Measurements from ENCODE around the gene SPAG9.

SPAG9 gene

GRCh38 chr17:50934672-50935220 lies 185.9 kb downstream of the SPAG9 start:
- H3K27ac ChIP-seq = peak overlapping the region; percentile 66
- H3K4me1 ChIP-seq = peaks cover 50% of the 10 kb centered on the region

GRCh38 chr17:50934161-50934560 lies 186.5 kb downstream of the SPAG9 start:
- Histone ChIP-seq H3K4me2 (peak overlapping the region; percentile 76), H3K4me3 (no peak overlapping the region), H3K36me3 (no peaks in the 10 kb centered on the region), H4K20me1 (no peaks in the 10 kb centered on the region), H3K27me3 (no peaks in the 10 kb centered on the region), H3K4me1 (peaks cover 56% of the 10 kb centered on the region), H3K9ac (no peak overlapping the region), H3K27ac (no peak overlapping the region), H3K9me3 (no peaks in the 10 kb centered on the region)
- TF ChIP-seq Cebpa-rat (IDR thresholded peaks at IDR 0.05) = no peak

More at GRCh38 chr17:50934672-50935220, 185.9 kb downstream of the SPAG9 start:
- H3K9me3 ChIP-seq = no peaks in the 10 kb centered on the region
- no peaks in the 10 kb centered on the region for H4K20me1 ChIP-seq
- H3K4me3 ChIP-seq = no peak overlapping the region
- H3K9ac ChIP-seq = no peak overlapping the region
- TF ChIP-seq Cebpa-rat (IDR thresholded peaks at IDR 0.05) = no peak
- H3K27me3 ChIP-seq = no peaks in the 10 kb centered on the region
- H3K36me3 ChIP-seq = no peaks in the 10 kb centered on the region
- H3K4me2 ChIP-seq = peak overlapping the region; percentile 76

- peak overlapping the region; percentile 59 for H3K4me3 ChIP-seq
- H3K9me3 ChIP-seq = no peaks in the 10 kb centered on the region
- H3K27me3 ChIP-seq = no peaks in the 10 kb centered on the region
- peak overlapping the region; percentile 88 for H3K4me2 ChIP-seq
- H3K4me1 ChIP-seq = peaks cover 65% of the 10 kb centered on the region
- no peaks in the 10 kb centered on the region for H3K36me3 ChIP-seq
- peak overlapping the region; percentile 85 for H3K27ac ChIP-seq
- no peak for TF ChIP-seq Cebpa-rat (IDR thresholded peaks at IDR 0.05)
- no peaks in the 10 kb centered on the region for H4K20me1 ChIP-seq
- H3K9ac ChIP-seq = peak overlapping the region; percentile 77
Observed at GRCh38 chr17:50931144-50931908, 189.3 kb downstream of the SPAG9 start.

GRCh38 chr17:50928646-50929045 lies 192.0 kb downstream of the SPAG9 start:
- Histone ChIP-seq H3K9me3 (no peaks in the 10 kb centered on the region), H3K27ac (no peak overlapping the region), H3K4me3 (no peak overlapping the region), H3K9ac (no peak overlapping the region), H3K4me2 (no peak overlapping the region), H4K20me1 (no peaks in the 10 kb centered on the region), H3K4me1 (peaks cover 48% of the 10 kb centered on the region), H3K27me3 (no peaks in the 10 kb centered on the region), H3K36me3 (no peaks in the 10 kb centered on the region)
- no peak for TF ChIP-seq Cebpa-rat (IDR thresholded peaks at IDR 0.05)

GRCh38 chr17:50927287-50927686 lies 193.4 kb downstream of the SPAG9 start:
- Histone ChIP-seq H3K9ac (no peak overlapping the region), H3K9me3 (no peaks in the 10 kb centered on the region), H3K27ac (no peak overlapping the region), H3K36me3 (no peaks in the 10 kb centered on the region), H3K4me1 (peaks cover 43% of the 10 kb centered on the region), H3K27me3 (no peaks in the 10 kb centered on the region), H3K4me2 (no peak overlapping the region), H3K4me3 (no peak overlapping the region), H4K20me1 (no peaks in the 10 kb centered on the region)
- no peak for TF ChIP-seq Cebpa-rat (IDR thresholded peaks at IDR 0.05)

- peaks cover 36% of the 10 kb centered on the region for H3K4me1 ChIP-seq
Observed at GRCh38 chr17:50926523-50926922, 194.1 kb downstream of the SPAG9 start.

GRCh38 chr17:50925296-50925891 lies 195.3 kb downstream of the SPAG9 start:
- H3K4me3 ChIP-seq = no peak overlapping the region
- no peaks in the 10 kb centered on the region for H3K9me3 ChIP-seq
- no peaks in the 10 kb centered on the region for H3K36me3 ChIP-seq
- no peaks in the 10 kb centered on the region for H4K20me1 ChIP-seq
- TF ChIP-seq Cebpa-rat (IDR thresholded peaks at IDR 0.05) = no peak
- peaks cover 36% of the 10 kb centered on the region for H3K4me1 ChIP-seq
- no peak overlapping the region for H3K9ac ChIP-seq
- no peaks in the 10 kb centered on the region for H3K27me3 ChIP-seq
- H3K27ac ChIP-seq = no peak overlapping the region
- H3K4me2 ChIP-seq = no peak overlapping the region

More at GRCh38 chr17:50926523-50926922, 194.1 kb downstream of the SPAG9 start:
- Histone ChIP-seq H4K20me1 (no peaks in the 10 kb centered on the region), H3K4me3 (no peak overlapping the region), H3K27me3 (no peaks in the 10 kb centered on the region), H3K9ac (no peak overlapping the region), H3K27ac (no peak overlapping the region), H3K4me2 (peak overlapping the region; percentile 16; the same call in 1 of the 2 replicates), H3K36me3 (no peaks in the 10 kb centered on the region), H3K9me3 (no peaks in the 10 kb centered on the region)
- TF ChIP-seq Cebpa-rat (IDR thresholded peaks at IDR 0.05) = no peak

GRCh38 chr17:50924800-50925199 lies 195.9 kb downstream of the SPAG9 start:
- Histone ChIP-seq H3K27ac (no peak overlapping the region), H3K4me1 (peaks cover 35% of the 10 kb centered on the region), H3K36me3 (no peaks in the 10 kb centered on the region), H3K4me3 (no peak overlapping the region), H4K20me1 (no peaks in the 10 kb centered on the region), H3K9ac (no peak overlapping the region), H3K9me3 (no peaks in the 10 kb centered on the region), H3K4me2 (no peak overlapping the region), H3K27me3 (no peaks in the 10 kb centered on the region)
- TF ChIP-seq Cebpa-rat (IDR thresholded peaks at IDR 0.05) = no peak

- Histone ChIP-seq H4K20me1 (no peaks in the 10 kb centered on the region), H3K9ac (no peak overlapping the region), H3K4me1 (peaks cover 35% of the 10 kb centered on the region), H3K4me3 (no peak overlapping the region), H3K4me2 (no peak overlapping the region), H3K27me3 (no peaks in the 10 kb centered on the region), H3K9me3 (no peaks in the 10 kb centered on the region), H3K36me3 (no peaks in the 10 kb centered on the region), H3K27ac (no peak overlapping the region)
- TF ChIP-seq Cebpa-rat (IDR thresholded peaks at IDR 0.05) = no peak
Observed at GRCh38 chr17:50924300-50924699, 196.4 kb downstream of the SPAG9 start.

- no peaks in the 10 kb centered on the region for H3K36me3 ChIP-seq
- H3K27ac ChIP-seq = no peak overlapping the region
- peaks cover 36% of the 10 kb centered on the region for H3K4me1 ChIP-seq
Observed at GRCh38 chr17:50923611-50924010, 197.1 kb downstream of the SPAG9 start.

More at GRCh38 chr17:50923611-50924010, 197.1 kb downstream of the SPAG9 start:
- Histone ChIP-seq H4K20me1 (no peaks in the 10 kb centered on the region), H3K27me3 (no peaks in the 10 kb centered on the region), H3K9me3 (no peaks in the 10 kb centered on the region), H3K9ac (no peak overlapping the region), H3K4me3 (no peak overlapping the region), H3K4me2 (no peak overlapping the region)
- TF ChIP-seq Cebpa-rat (IDR thresholded peaks at IDR 0.05) = no peak
